HCT116 (cell line): ENCODE data around the gene FAM3B. TPM values are rescaled to one million over a fixed set of nuclear protein-coding genes. Genes with fewer than 3 reads are reported as not detected.

ENCODE experiments used
- ATAC-seq: fragments of 200-7000 bp; cut with Tn5 transposase; 2 replicates; pipeline ENCODE4 v1.9.1; 2020; ENCODE audit warnings: mild to moderate bottlenecking, moderate library complexity
- BruUV-seq: library from RNA; stranded (reverse); fragments of 400-500 nt; replicated peaks from 2 replicates; lab custom pipeline; 2021; lab: Mats Ljungman, UMichigan
- CTCF ChIA-PET: fragments of 300-600 bp; sonication (Branson Sonifier 250); formaldehyde crosslinking; loops from one replicate; lab custom pipeline; 2021; ENCODE audit warnings: antibody characterized with exemption; lab: Charles Lee
- POLR2A ChIA-PET: fragments of 300-600, 350-600 bp; sonication (Branson Sonifier 250); formaldehyde crosslinking; loops from one replicate; lab custom pipeline; 2021; ENCODE audit warnings: antibody characterized with exemption; lab: Charles Lee
- RAD21 ChIA-PET, 2 experiments: fragments of 300-600 bp; sonication (Branson Sonifier 250); formaldehyde crosslinking; loops; one replicate each; lab custom pipeline; 2023; ENCODE audit warnings: low total read pairs in 2 of 2; ENCODE audit not compliant: uncharacterized antibody in 2 of 2, unreplicated experiment in 2 of 2, low non-redundant PET in 1 of 2; lab: Charles Lee
- DNase-seq: peaks from one replicate; pipeline ENCODE4 v3.0.0-alpha.2; 2010; ENCODE audit warnings: low read depth, low spot score
- H2AFZ ChIP-seq: fragments of 200-600 bp; shearing (Covaris generic), sonication (generic); 2 replicates; pipeline ENCODE4 v1.6.1; 2017; ENCODE audit warnings: low read depth, mixed run types, mixed read lengths, antibody characterized with exemption, low read length; ENCODE audit not compliant: poor library complexity, severe bottlenecking
- H3K27ac ChIP-seq: 2 replicates; pipeline ENCODE4 v1.5.1; 2012; ENCODE audit warnings: low read depth, low read length
- H3K27me3 ChIP-seq: fragments of 200-600 bp; sonication (generic); 2 replicates; pipeline ENCODE4 v1.6.1; 2016; ENCODE audit warnings: mixed run types, low read length, mixed read lengths; ENCODE audit not compliant: insufficient read depth
- H3K36me3 ChIP-seq, 2 experiments: fragments of 200-500 bp in 1 of 2; fragments of 200-600 bp in 1 of 2; sonication (Bioruptor generic) in 1 of 2; sonication (generic) in 1 of 2; 2 replicates each; pipeline versions ENCODE4 v1.5.1 to v1.6.1; 2014 to 2016; ENCODE audit warnings: low read length in 2 of 2, inconsistent platforms in 1 of 2, mixed read lengths in 1 of 2, mixed run types in 1 of 2; ENCODE audit not compliant: insufficient read depth in 2 of 2, control insufficient read depth in 1 of 2
- H3K4me1 ChIP-seq, 2 experiments: fragments of 200-600 bp in 1 of 2; sonication (generic) in 1 of 2; 2 replicates each; pipeline versions ENCODE4 v1.5.1 to v1.6.1; 2012 to 2017; ENCODE audit warnings: low read length in 2 of 2, inconsistent platforms in 1 of 2, mild to moderate bottlenecking in 1 of 2, mixed read lengths in 1 of 2, mixed run types in 1 of 2, moderate library complexity in 1 of 2; ENCODE audit not compliant: insufficient read depth in 2 of 2, control insufficient read depth in 1 of 2
- H3K4me2 ChIP-seq: fragments of 200-600 bp; sonication (generic); 2 replicates; pipeline ENCODE4 v1.6.1; 2017; ENCODE audit warnings: mixed run types, low read length, mixed read lengths
- H3K4me3 ChIP-seq, 2 experiments: fragments of 200-600 bp in 1 of 2; sonication (generic) in 1 of 2; replicated peaks in 1 of 2; 2 replicates each; pipeline ENCODE4 v1.5.1; 2011 to 2016; ENCODE audit warnings: low read length in 2 of 2, control low read depth in 1 of 2, low read depth in 1 of 2, mild to moderate bottlenecking in 1 of 2, mixed read lengths in 1 of 2, mixed run types in 1 of 2
- H3K79me2 ChIP-seq: fragments of 200-600 bp; sonication (generic); 2 replicates; pipeline ENCODE4 v1.6.1; 2017; ENCODE audit warnings: mild to moderate bottlenecking, mixed run types, low read length, moderate library complexity, mixed read lengths; ENCODE audit not compliant: insufficient read depth
- H3K9ac ChIP-seq: fragments of 200-600 bp; sonication (generic); 2 replicates; pipeline ENCODE4 v1.6.1; 2016; ENCODE audit warnings: low read length, mixed read lengths
- H3K9me2 ChIP-seq: fragments of 200-600 bp; sonication (generic), shearing (Covaris generic); 2 replicates; pipeline ENCODE4 v1.6.1; 2017; ENCODE audit warnings: mixed run types, mild to moderate bottlenecking, moderate library complexity; ENCODE audit not compliant: insufficient read depth
- H3K9me3 ChIP-seq, 2 experiments: fragments of 200-500 bp in 1 of 2; fragments of 200-600 bp in 1 of 2; sonication (Bioruptor generic) in 1 of 2; sonication (generic) in 1 of 2; 2 replicates each; pipeline ENCODE4 v1.6.1; 2014 to 2017; ENCODE audit warnings: low read length in 2 of 2, mixed read lengths in 2 of 2, inconsistent platforms in 1 of 2, low read depth in 1 of 2, mild to moderate bottlenecking in 1 of 2, mixed run types in 1 of 2, moderate library complexity in 1 of 2; ENCODE audit not compliant: control insufficient read depth in 1 of 2, insufficient read depth in 1 of 2
- H4K20me1 ChIP-seq: fragments of 200-600 bp; sonication (generic), shearing (Covaris generic); 2 replicates; pipeline ENCODE4 v1.6.1; 2017; ENCODE audit warnings: mixed run types, mild to moderate bottlenecking, moderate library complexity; ENCODE audit not compliant: insufficient read depth
- ATF3 ChIP-seq: IDR thresholded peaks from 2 replicates; pipeline ENCODE4 v1.6.1; 2012
- CBX3 ChIP-seq: IDR thresholded peaks from 2 replicates; pipeline ENCODE4 v1.6.1; 2012; ENCODE audit warnings: low read depth
- CEBPB ChIP-seq: IDR thresholded peaks from 2 replicates; pipeline ENCODE4 v1.6.1; 2012; ENCODE audit warnings: low read depth
- CTCF ChIP-seq, 3 experiments: fragments of 200-600 bp in 1 of 3; sonication (generic) in 1 of 3; IDR thresholded peaks in 2 of 3; conservative IDR thresholded peaks in 1 of 3; 2 replicates each; pipeline ENCODE4 v1.5.1; 2012 to 2017; ENCODE audit warnings: low read depth in 2 of 3, low read length in 2 of 3, antibody characterized with exemption in 1 of 3, borderline replicate concordance in 1 of 3, control low read depth in 1 of 3, mild to moderate bottlenecking in 1 of 3, mixed read lengths in 1 of 3, mixed run types in 1 of 3, moderate library complexity in 1 of 3; ENCODE audit not compliant: insufficient read depth in 1 of 3
- EGR1 ChIP-seq: IDR thresholded peaks from 2 replicates; pipeline ENCODE4 v1.6.1; 2012; ENCODE audit warnings: low read depth
- FOSL1 ChIP-seq: IDR thresholded peaks from 2 replicates; pipeline ENCODE4 v1.6.1; 2012; ENCODE audit warnings: low read depth
- POLR2A ChIP-seq: IDR thresholded peaks from 2 replicates; pipeline ENCODE4 v1.7.0; 2011; ENCODE audit warnings: borderline replicate concordance; ENCODE audit not compliant: insufficient read depth, insufficient read length; ENCODE audit errors: extremely low read depth
- POLR2AphosphoS5 ChIP-seq: IDR thresholded peaks from 2 replicates; pipeline ENCODE4 v1.6.1; 2011; ENCODE audit warnings: mild to moderate bottlenecking, low read depth, low read length, moderate library complexity
- SIN3A ChIP-seq: IDR thresholded peaks from 2 replicates; pipeline ENCODE4 v1.6.1; 2012; ENCODE audit warnings: low read depth
- SRF ChIP-seq: IDR thresholded peaks from 2 replicates; pipeline ENCODE4 v1.6.1; 2012; ENCODE audit warnings: low read depth
- TCF7L2 ChIP-seq: IDR thresholded peaks from 2 replicates; pipeline ENCODE4 v1.7.0; 2011; ENCODE audit warnings: borderline replicate concordance, inconsistent platforms; ENCODE audit not compliant: insufficient read depth, insufficient read length; ENCODE audit errors: extremely low read depth
- ZFX ChIP-seq: fragments of 450-650 bp; IDR thresholded peaks from 2 replicates; pipeline ENCODE4 v1.6.1; 2017
- ZNF274 ChIP-seq: fragments of 200-500 bp; sonication (Bioruptor generic); IDR thresholded peaks from 2 replicates; pipeline ENCODE4 v1.6.1; 2014; ENCODE audit warnings: mild to moderate bottlenecking, low read depth, low read length, inconsistent platforms
- intact Hi-C: fragments of 100-400 bp; cut with micrococcal nuclease; formaldehyde crosslinking; loops from 2 replicates; pipeline ENCODE4 v1.10.0; 2022
- total RNA-seq: library from RNA; stranded (reverse); gene quantifications from one replicate; pipeline ENCODE4 v1.2.1, GENCODE V29; 2021; ENCODE audit not compliant: unreplicated experiment

The FAM3B gene
- total RNA-seq, 1 experiment from 2014 or later, result not detected

- Histone ChIP-seq H3K9ac (no peak overlapping the region), H3K79me2 (no peaks in the 10 kb centered on the region), H3K27ac (no peak overlapping the region), H4K20me1 (no peaks in the 10 kb centered on the region), H3K27me3 (peaks cover 15% of the 10 kb centered on the region; the same call in 1 of the 2 replicates), H3K4me2 (no peak overlapping the region), H2AFZ (no peak overlapping the region), H3K36me3 (no peaks in the 10 kb centered on the region), H3K4me3 (no peak overlapping the region), H3K9me2 (no peaks in the 10 kb centered on the region), H3K9me3 (no peaks in the 10 kb centered on the region), H3K4me1 (no peaks in the 10 kb centered on the region)
- intact Hi-C loops, result no loop called here
- POLR2A ChIA-PET, result no interaction called here
- DNase-seq (no peak), ATAC-seq (no peak)
- no peak for TF ChIP-seq TCF7L2
- no peak for TF ChIP-seq SRF
- no peak for TF ChIP-seq CBX3
- no peak for TF ChIP-seq CTCF (IDR thresholded peaks at IDR 0.05 in 2 of 3, conservative IDR thresholded peaks at IDR 0.05 in 1 of 3; ENCODE audit: borderline replicate concordance in 1 of 3, insufficient read depth in 1 of 3, low read depth in 2 of 3, low read length in 2 of 3)
- TF ChIP-seq FOSL1, result no peak
- TF ChIP-seq POLR2AphosphoS5, result no peak
- no peak for TF ChIP-seq EGR1
- TF ChIP-seq ZNF274, result no peak
- no peak for TF ChIP-seq ATF3
- no peak for TF ChIP-seq ZFX
- no peak for TF ChIP-seq CEBPB
- TF ChIP-seq POLR2A, result no peak
- no peak for TF ChIP-seq SIN3A
- no TSS peak for BruUV-seq
- RAD21 ChIA-PET, result no interaction called here
- CTCF ChIA-PET, result no interaction called here
Measured at GRCh38 chr21:41304068-41304720, 12.4 kb upstream of the FAM3B start.
